Activated T-cell treated with anti-CD3 and anti-CD28 coated beads, Interleukin-2, amount 50 U/mL, for 48 hours (primary cell): ENCODE measurements around the gene MAX.
"Not testable (repeated sequence)": the region's sequence is repeated elsewhere in the genome, so short reads cannot be mapped to it uniquely, and the experiment has no call there.

Experiments used
- DNase-seq, 2 experiments: peaks; one replicate each; pipeline ENCODE4 v3.0.0-alpha.2; 2020

Gene MAX

GRCh38 chr14:65032319-65032718 lies 70.0 kb downstream of the MAX start:
- DNase-seq: no peak

GRCh38 chr14:65031321-65031720 lies 71.0 kb downstream of the MAX start:
- DNase-seq: not testable (repeated sequence)

- DNase-seq: no peak
Observed at GRCh38 chr14:65028937-65029336, 73.4 kb downstream of the MAX start.

- no peak for DNase-seq
Observed at GRCh38 chr14:65027127-65027799, 75.1 kb downstream of the MAX start.

- no peak for DNase-seq
Observed at GRCh38 chr14:65026526-65026925, 75.8 kb downstream of the MAX start.

- no peak for DNase-seq
Observed at GRCh38 chr14:65025818-65026217, 76.5 kb downstream of the MAX start.
